Nephron progenitor cell (in vitro differentiated cells): ENCODE data around the gene ELAVL1.

ENCODE experiments used
- DNase-seq: peaks from one replicate; pipeline ENCODE4 v3.0.0; 2021
- H3K27ac Mint-ChIP-seq: 2 replicates; pipeline ENCODE4 v1.8.0; 2021; ENCODE audit warnings: mild to moderate bottlenecking, moderate library complexity, mixed read lengths
- H3K27me3 Mint-ChIP-seq: 2 replicates; pipeline ENCODE4 v1.8.0; 2021; ENCODE audit warnings: mild to moderate bottlenecking, low read depth, mixed read lengths; ENCODE audit not compliant: poor library complexity
- H3K36me3 Mint-ChIP-seq: 2 replicates; pipeline ENCODE4 v1.8.0; 2021; ENCODE audit warnings: low read depth, mixed read lengths
- H3K4me1 Mint-ChIP-seq: 2 replicates; pipeline ENCODE4 v1.8.0; 2021; ENCODE audit warnings: mixed read lengths
- H3K4me3 Mint-ChIP-seq: 2 replicates; pipeline ENCODE4 v1.8.0; 2021; ENCODE audit warnings: mild to moderate bottlenecking, moderate library complexity, mixed read lengths
- H3K9me3 Mint-ChIP-seq: 2 replicates; pipeline ENCODE4 v1.8.0; 2021; ENCODE audit warnings: mild to moderate bottlenecking, moderate library complexity, mixed read lengths
- CTCF ChIP-seq: fragments of 200-600 bp; sonication (generic); IDR thresholded peaks from 2 replicates; pipeline ENCODE4 v1.5.0; 2021; ENCODE audit warnings: antibody characterized with exemption

ELAVL1 gene

GRCh38 chr19:8004001-8004400 lies 1.4 kb downstream of the ELAVL1 start:
- Mint-ChIP-seq H3K27me3 (peaks cover 3% of the 10 kb centered on the region), H3K4me3 (peak overlapping the region; percentile 99), H3K27ac (peak overlapping the region; percentile 99), H3K9me3 (no peaks in the 10 kb centered on the region), H3K36me3 (peaks cover 33% of the 10 kb centered on the region), H3K4me1 (peaks cover 47% of the 10 kb centered on the region)
- no peak for DNase-seq
- no peak for TF ChIP-seq CTCF

GRCh38 chr19:8001995-8002849 lies 3.2 kb downstream of the ELAVL1 start:
- peak overlapping the region; percentile 99 for H3K4me3 Mint-ChIP-seq
- H3K4me1 Mint-ChIP-seq, result peaks cover 47% of the 10 kb centered on the region
- H3K27me3 Mint-ChIP-seq, result peaks cover 3% of the 10 kb centered on the region
- peak overlapping the region; percentile 99 for H3K27ac Mint-ChIP-seq
- peak; percentile 94 for DNase-seq
- H3K9me3 Mint-ChIP-seq, result no peaks in the 10 kb centered on the region
- peak; percentile 98 for TF ChIP-seq CTCF
- peaks cover 36% of the 10 kb centered on the region for H3K36me3 Mint-ChIP-seq

GRCh38 chr19:8001651-8001994 lies 3.8 kb downstream of the ELAVL1 start:
- peak overlapping the region; percentile 99 for H3K27ac Mint-ChIP-seq
- peak overlapping the region; percentile 99 for H3K4me3 Mint-ChIP-seq
- H3K27me3 Mint-ChIP-seq, result peaks cover 3% of the 10 kb centered on the region
- H3K9me3 Mint-ChIP-seq, result no peaks in the 10 kb centered on the region
- peaks cover 42% of the 10 kb centered on the region for H3K36me3 Mint-ChIP-seq
- TF ChIP-seq CTCF, result no peak
- no peak for DNase-seq
- H3K4me1 Mint-ChIP-seq, result peaks cover 47% of the 10 kb centered on the region

GRCh38 chr19:8000298-8001038 lies 5.0 kb downstream of the ELAVL1 start:
- H3K4me3 Mint-ChIP-seq, result no peak overlapping the region
- peaks cover 3% of the 10 kb centered on the region for H3K27me3 Mint-ChIP-seq
- peaks cover 52% of the 10 kb centered on the region for H3K4me1 Mint-ChIP-seq
- peak overlapping the region; percentile 69 for H3K27ac Mint-ChIP-seq
- peaks cover 45% of the 10 kb centered on the region for H3K36me3 Mint-ChIP-seq
- no peaks in the 10 kb centered on the region for H3K9me3 Mint-ChIP-seq
- DNase-seq, result no peak
- TF ChIP-seq CTCF, result no peak

GRCh38 chr19:7999376-7999775 lies 6.1 kb downstream of the ELAVL1 start:
- Mint-ChIP-seq H3K4me1 (peaks cover 58% of the 10 kb centered on the region), H3K27me3 (peaks cover 3% of the 10 kb centered on the region), H3K36me3 (peaks cover 48% of the 10 kb centered on the region), H3K4me3 (no peak overlapping the region), H3K9me3 (no peaks in the 10 kb centered on the region), H3K27ac (no peak overlapping the region)
- no peak for DNase-seq
- no peak for TF ChIP-seq CTCF
